ENCODE data around the gene PTX3.

- TF ChIP-seq POLR2A (IDR thresholded peaks at IDR 0.05; ENCODE audit: low read length) (no peak), GATA1 (IDR thresholded peaks at IDR 0.05; ENCODE audit: low read depth, low read length) (no peak)
Observed at GRCh38 chr3:157447026-157447694, 10.5 kb downstream of the PTX3 start.
